Heart left ventricle (tissue), 16 donors: ENCODE data around the gene PNMT. TPM values are rescaled to one million over a fixed set of nuclear protein-coding genes. Genes with fewer than 3 reads are reported as not detected.

Experiments
- ATAC-seq, 4 donors: fragments of 200-7000 bp; cut with Tn5 transposase; one replicate each; pipeline ENCODE4 v1.9.1; 2020 to 2022; ENCODE audit warnings: moderate library complexity in 4 of 4, mild to moderate bottlenecking in 3 of 4, moderate number of reproducible peaks in 1 of 4
- DNase-seq, 5 donors: peaks; one replicate each; pipeline ENCODE4 v3.0.0-alpha.2; 2020
- H3K27ac ChIP-seq, 12 donors: fragments of 200-600 bp; sonication (generic) in 4 of 12; one replicate each; pipeline versions ENCODE4 v1.5.0 to v1.8.0; 2016 to 2022; ENCODE audit warnings: mild to moderate bottlenecking in 2 of 12
- H3K27me3 ChIP-seq, 9 donors: fragments of 200-600 bp; sonication (generic) in 2 of 9; one replicate each; pipeline versions ENCODE4 v1.5.1 to v1.8.0; 2016 to 2022; ENCODE audit warnings: mild to moderate bottlenecking in 3 of 9
- H3K36me3 ChIP-seq, 9 donors: fragments of 200-600 bp; sonication (generic) in 2 of 9; one replicate each; pipeline versions ENCODE4 v1.5.0 to v1.8.0; 2018 to 2022; ENCODE audit warnings: mild to moderate bottlenecking in 2 of 9
- H3K4me1 ChIP-seq, 12 donors: fragments of 200-600 bp; sonication (generic) in 4 of 12; one replicate each; pipeline versions ENCODE4 v1.5.0 to v1.8.0; 2016 to 2022; ENCODE audit warnings: mild to moderate bottlenecking in 3 of 12
- H3K4me3 ChIP-seq, 12 donors: fragments of 200-600 bp; sonication (generic) in 4 of 12; one replicate each; pipeline versions ENCODE4 v1.5.0 to v1.8.0; 2017 to 2022; ENCODE audit warnings: mild to moderate bottlenecking in 9 of 12, moderate library complexity in 4 of 12
- H3K9me3 ChIP-seq, 12 donors: fragments of 200-600 bp; sonication (generic) in 4 of 12; one replicate each; pipeline versions ENCODE4 v1.5.0 to v1.8.0; 2016 to 2022; ENCODE audit warnings: mild to moderate bottlenecking in 1 of 12
- CTCF ChIP-seq, 12 donors: fragments of 200-600 bp; sonication (generic) in 4 of 12; IDR thresholded peaks; one replicate each; pipeline versions ENCODE4 v1.5.0 to v1.8.0; 2018 to 2022; ENCODE audit warnings: antibody characterized with exemption in 12 of 12, mild to moderate bottlenecking in 5 of 12
- POLR2A ChIP-seq, 2 donors: fragments of 450-650 bp; IDR thresholded peaks; one replicate each; pipeline ENCODE4 v1.6.1; 2017; ENCODE audit warnings: antibody characterized with exemption in 2 of 2, mild to moderate bottlenecking in 2 of 2, moderate library complexity in 2 of 2
- WGBS, 4 donors: extraction: QIAGEN DNeasy Blood & Tissue Kit in 2 of 4; methylation state at CpG; one replicate each; pipeline versions ENCODE4 v1.1.5 to v1.1.7; 2013 to 2018; 5-methylcytosine and 5-hydroxymethylcytosine counted together
- intact Hi-C, 10 donors: fragments of 100-400 bp; cut with DNase I; formaldehyde crosslinking; loops; one replicate each; pipeline versions ENCODE4 v1.11.1 to v1.14.2; 2022
- polyA plus RNA-seq, 2 donors: library from polyadenylated mRNA; stranded (reverse); fragments of 200-250 nt; gene quantifications; one replicate each; pipeline ENCODE4 v1.2.3, GENCODE V29; 2013
- total RNA-seq, 9 donors: library from RNA; depleted of rRNA in 2 of 9; stranded (reverse); fragments of >200 nt in 2 of 9; fragmentation: NEBNext Ultra II Directional in 3 of 9; extraction: Animal tissue kit (Norgen Biotek cat#: 25700) in 3 of 9; gene quantifications; one replicate each; pipeline versions ENCODE4 v1.1.0 to v1.2.4, GENCODE V29; 2016 to 2023
- donor health status: ischemic (EF 13 %, LVEDD 7.1; RV severe dilation, severe dysfunction).
- donor health status: healthy with polysubstance abuse.
- donor health status: DM: no; HTN: yes; CAD: no.
- donor health status: DM: no; HTN: no; CAD: no.
- donor health status: ischemic (EF 25% LVEDD 6.9; RV normal size, moderate dysfunction).
- donor health status: ischemic (EF 25% LVEDD 5.7; RV mildly dilated, moderate dysfunction).
- donor health status: healthy.
- donor health status: DM: yes; HTN: yes; CAD: no.
- donor health status: ischemic (EF 35%, LVEDD 5.7; RV mildly dilated, moderate dysfunction).
- donor health status: nonischemic (EF 11% LVEDD 7.7; RV severe dilation, severe dysfunction).
- donor health status: DM: yes; HTN: yes; CAD: no.
- donor health status: PGD.
- donor health status: ischemic (EF 29% LVEDD 5.4; RV normal size, mild dysfunction).
- donor health status: nonischemic (EF 23%, LVEDD 6.1; RV moderate dilation, normal function).

PNMT gene
- total and polyA plus RNA-seq, 11 donors = 2.4 to 15.6 (median 6.1) TPM

GRCh38 chr17:39667262-39667944 is 850 bp upstream of the PNMT start:
- H3K4me1 ChIP-seq = peaks cover 7 to 92% (median 43%) of the 10 kb centered on the region in 12 donors

GRCh38 chr17:39669897-39670735 is 1.9 kb downstream of the PNMT start:
- WGBS, 4 donors = 84 to 92% (median 85%) methylated on average over 16 to 23 of the region's 23 CpGs
- Histone ChIP-seq H3K4me1 (peaks cover 0 to 76% (median 26%) of the 10 kb centered on the region in 12 donors), H3K27ac (peak overlapping the region in 11 of 12 donors; percentile 66 to 98 (median 86)), H3K36me3 (no peaks in the 10 kb centered on the region), H3K4me3 (no peak overlapping the region), H3K27me3 (peaks cover 0 to 40% (median 11%) of the 10 kb centered on the region in 9 donors), H3K9me3 (no peaks in the 10 kb centered on the region)
- intact Hi-C loops = loop anchor here in 7 of 10 donors (2.0 to 10.0 kb wide), 6 partner anchors 33 to 645 kb away; partner anchors contain the start of genes STARD3 (in 2 of the 7) and PPP1R1B (in 1 of the 7)
- ATAC-seq (no peak), DNase-seq (peak in 2 of 5 donors; percentile 11 to 65)
- TF ChIP-seq CTCF (IDR thresholded peaks at IDR 0.05) = no peak
- no peak for TF ChIP-seq POLR2A (IDR thresholded peaks at IDR 0.05)

More at GRCh38 chr17:39667262-39667944, 850 bp upstream of the PNMT start:
- DNase-seq = peak in 4 of 5 donors; percentile 57 to 77 (median 74)
- Histone ChIP-seq H3K9me3 (no peaks in the 10 kb centered on the region), H3K27ac (peak overlapping the region; percentile 85 to 99 (median 96)), H3K27me3 (peaks cover 0 to 40% (median 11%) of the 10 kb centered on the region in 9 donors), H3K4me3 (peak overlapping the region; percentile 36 to 78 (median 64)), H3K36me3 (peaks cover 0 to 7% (median 0%) of the 10 kb centered on the region in 9 donors)
- TF ChIP-seq POLR2A (IDR thresholded peaks at IDR 0.05) (peak in 1 of 2 donors; percentile 57), CTCF (IDR thresholded peaks at IDR 0.05) (no peak)
- intact Hi-C loops = loop anchor here in 2 of 10 donors (5.0 to 10.0 kb wide), 2 partner anchors 45 to 647 kb away; no protein-coding TSS in a partner anchor
- ATAC-seq = peak in 3 of 4 donors; percentile 9 to 15 (median 13)
- 4 to 10% (median 6%) methylated on average over 21 to 49 of the region's 49 CpGs for WGBS, 4 donors

DNA sequence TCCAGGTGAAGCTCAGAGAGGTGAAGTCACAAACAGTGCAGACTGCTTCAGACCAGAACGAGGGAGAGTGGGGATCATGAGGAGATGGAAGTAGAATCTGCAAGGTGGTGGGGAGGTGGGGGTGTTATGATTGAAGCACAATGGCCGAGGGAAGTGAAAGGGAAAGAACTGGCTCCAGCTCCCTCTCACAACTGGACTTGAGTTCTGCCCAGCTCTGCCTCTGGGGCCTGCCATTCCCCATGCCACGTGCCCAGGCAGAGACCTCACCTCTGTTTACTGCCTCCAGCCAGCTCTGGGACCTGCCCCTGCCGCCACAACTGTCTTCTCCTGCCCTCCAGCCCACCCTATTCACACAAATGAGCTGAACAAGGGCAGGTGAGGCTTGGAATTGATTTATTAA is 2.5 kb downstream of the PNMT start:
- intact Hi-C loops = loop anchor here in 5 of 10 donors (5.0 to 10.0 kb wide), 4 partner anchors 33 to 82 kb away; partner anchors contain the start of genes STARD3 (in 2 of the 5) and PPP1R1B (in 1 of the 5)
- H3K4me1 ChIP-seq = peaks cover 0 to 79% (median 32%) of the 10 kb centered on the region in 12 donors
- H3K36me3 ChIP-seq = no peaks in the 10 kb centered on the region
- peaks cover 0 to 38% (median 11%) of the 10 kb centered on the region in 9 donors for H3K27me3 ChIP-seq
- peak in 1 of 5 donors; percentile 29 for DNase-seq
- H3K27ac ChIP-seq = peak overlapping the region; percentile 56 to 98 (median 83)
- no peak overlapping the region for H3K4me3 ChIP-seq
- no peak for TF ChIP-seq POLR2A (IDR thresholded peaks at IDR 0.05)
- no peak for TF ChIP-seq CTCF (IDR thresholded peaks at IDR 0.05)
- WGBS, 4 donors = 39 to 54% (median 47%) methylated on average over 4 of the region's 4 CpGs
- no peaks in the 10 kb centered on the region for H3K9me3 ChIP-seq
- ATAC-seq = no peak
